Measurements from ENCODE around the gene SIX3. TPM values are rescaled to one million over a fixed set of nuclear protein-coding genes. Genes with fewer than 3 reads are reported as not detected.

The SIX3 gene
- total and polyA plus RNA-seq, 2 of the 4 experiments (the other 2 are of a cell fraction) = not detected

- Histone ChIP-seq H3K9ac (ENCODE audit: low read depth, low read length) (no peak overlapping the region), H3K27ac (ENCODE audit: insufficient read depth, low read length) (no peak overlapping the region), H2BK20ac (ENCODE audit: low read depth, low read length) (no peak overlapping the region), H4K20me1 (ENCODE audit: insufficient read depth, low read length) (no peaks in the 10 kb centered on the region), H3K4me3 (ENCODE audit: insufficient read depth, low read depth, low read length) (no peak overlapping the region), H4K5ac (ENCODE audit: low read depth, low read length) (no peak overlapping the region), H3K14ac (replicated peaks; ENCODE audit: low read depth, low read length) (no peak overlapping the region), H3K4me2 (ENCODE audit: low read depth, low read length) (no peak overlapping the region), H3K9me3 (ENCODE audit: control insufficient read depth, insufficient read depth, low read length) (peaks cover 2% of the 10 kb centered on the region), H3K4me1 (ENCODE audit: control insufficient read depth, insufficient read depth, low read length) (no peaks in the 10 kb centered on the region; the same call in 1 of the 2 replicates), H2BK120ac (ENCODE audit: low read depth, low read length) (no peak overlapping the region), H3K56ac (ENCODE audit: extremely low read depth, insufficient read depth, low read length) (no peak overlapping the region), H4K8ac (ENCODE audit: low read depth in 2 of 2, low read length in 2 of 2) (no peak overlapping the region), H2AFZ (replicated peaks; ENCODE audit: low read length, poor library complexity) (no peak overlapping the region), H4K91ac (ENCODE audit: insufficient read depth, low read depth, low read length) (no peak overlapping the region), H3K4ac (ENCODE audit: low read depth, low read length) (no peak overlapping the region), H2BK5ac (ENCODE audit: low read depth, low read length, poor library complexity, severe bottlenecking) (no peak overlapping the region), H2AK9ac (replicated peaks; ENCODE audit: low read depth, low read length, poor library complexity) (no peak overlapping the region), H3K9me1 (ENCODE audit: insufficient read depth, low read length) (no peaks in the 10 kb centered on the region), H2AK5ac (ENCODE audit: low read depth, low read length) (no peak overlapping the region), H3K18ac (ENCODE audit: low read depth, low read length) (no peak overlapping the region), H3K79me1 (ENCODE audit: low read depth in 1 of 2, low read length in 2 of 2) (no peaks in the 10 kb centered on the region), H2BK15ac (ENCODE audit: low read depth, low read length) (no peak overlapping the region), H3K23ac (ENCODE audit: low read depth, low read length) (no peak overlapping the region), H3K36me3 (ENCODE audit: control insufficient read depth, insufficient read depth, low read length) (no peaks in the 10 kb centered on the region), H3K27me3 (ENCODE audit: control insufficient read depth, insufficient read depth, low read length) (peaks cover 97% of the 10 kb centered on the region)
- no TSS peak for BruUV-seq (replicated peaks)
- ATAC-seq (ENCODE audit: low read depth) (no peak), DNase-seq (no peak)
- intact Hi-C loops (cut with micrococcal nuclease) (no loop called here), in situ Hi-C loops (cut with MboI; ENCODE audit: low sequenced_read_pairs) (no loop called here), dilution Hi-C loops (cut with HindIII; ENCODE audit: low sequenced_read_pairs, unreplicated experiment) (no loop called here)
- WGBS, 2 experiments (ENCODE audit: extremely low coverage in 2 of 2, insufficient read length in 1 of 2) = 0% methylated on average over 8 of the region's 60 CpGs; no CpG with 5 or more reads in 1 of the 2 experiments
- CTCF ChIA-PET = no interaction called here
- POLR2A ChIA-PET (ENCODE audit: unreplicated experiment) = no interaction called here
- TF ChIP-seq RCOR1 (IDR thresholded peaks at IDR 0.05; ENCODE audit: insufficient replicate concordance, low read length) = no peak
- TF ChIP-seq RFX5 (IDR thresholded peaks at IDR 0.05; ENCODE audit: low read depth, low read length) = no peak
- TF ChIP-seq BHLHE40 (IDR thresholded peaks at IDR 0.05; ENCODE audit: low read depth, low read length) = no peak
- TF ChIP-seq POLR2A (IDR thresholded peaks at IDR 0.05; ENCODE audit: low read depth, low read length) = no peak
- no peak for TF ChIP-seq SMC3 (IDR thresholded peaks at IDR 0.05; ENCODE audit: low read depth, low read length)
- no peak for TF ChIP-seq NFE2L2 (IDR thresholded peaks at IDR 0.05; ENCODE audit: low read depth, low read length)
- TF ChIP-seq MAFK (IDR thresholded peaks at IDR 0.05; ENCODE audit: low read depth, low read length) = no peak
- no peak for TF ChIP-seq MXI1 (IDR thresholded peaks at IDR 0.05; ENCODE audit: borderline replicate concordance, low read depth, low read length)
- TF ChIP-seq, protein P1, sequence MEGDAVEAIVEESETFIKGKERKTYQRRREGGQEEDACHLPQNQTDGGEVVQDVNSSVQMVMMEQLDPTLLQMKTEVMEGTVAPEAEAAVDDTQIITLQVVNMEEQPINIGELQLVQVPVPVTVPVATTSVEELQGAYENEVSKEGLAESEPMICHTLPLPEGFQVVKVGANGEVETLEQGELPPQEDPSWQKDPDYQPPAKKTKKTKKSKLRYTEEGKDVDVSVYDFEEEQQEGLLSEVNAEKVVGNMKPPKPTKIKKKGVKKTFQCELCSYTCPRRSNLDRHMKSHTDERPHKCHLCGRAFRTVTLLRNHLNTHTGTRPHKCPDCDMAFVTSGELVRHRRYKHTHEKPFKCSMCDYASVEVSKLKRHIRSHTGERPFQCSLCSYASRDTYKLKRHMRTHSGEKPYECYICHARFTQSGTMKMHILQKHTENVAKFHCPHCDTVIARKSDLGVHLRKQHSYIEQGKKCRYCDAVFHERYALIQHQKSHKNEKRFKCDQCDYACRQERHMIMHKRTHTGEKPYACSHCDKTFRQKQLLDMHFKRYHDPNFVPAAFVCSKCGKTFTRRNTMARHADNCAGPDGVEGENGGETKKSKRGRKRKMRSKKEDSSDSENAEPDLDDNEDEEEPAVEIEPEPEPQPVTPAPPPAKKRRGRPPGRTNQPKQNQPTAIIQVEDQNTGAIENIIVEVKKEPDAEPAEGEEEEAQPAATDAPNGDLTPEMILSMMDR (conservative IDR thresholded peaks at IDR 0.05; ENCODE audit: low read depth, low read length) = no peak
- TF ChIP-seq, protein P2, sequence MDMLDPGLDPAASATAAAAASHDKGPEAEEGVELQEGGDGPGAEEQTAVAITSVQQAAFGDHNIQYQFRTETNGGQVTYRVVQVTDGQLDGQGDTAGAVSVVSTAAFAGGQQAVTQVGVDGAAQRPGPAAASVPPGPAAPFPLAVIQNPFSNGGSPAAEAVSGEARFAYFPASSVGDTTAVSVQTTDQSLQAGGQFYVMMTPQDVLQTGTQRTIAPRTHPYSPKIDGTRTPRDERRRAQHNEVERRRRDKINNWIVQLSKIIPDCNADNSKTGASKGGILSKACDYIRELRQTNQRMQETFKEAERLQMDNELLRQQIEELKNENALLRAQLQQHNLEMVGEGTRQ (IDR thresholded peaks at IDR 0.05; ENCODE audit: low read depth, low read length) = no peak
- no peak for TF ChIP-seq ELK1 (IDR thresholded peaks at IDR 0.05; ENCODE audit: borderline replicate concordance, low read depth, low read length)
- TF ChIP-seq MAZ (IDR thresholded peaks at IDR 0.05; ENCODE audit: borderline replicate concordance, low read depth, low read length) = no peak
- TF ChIP-seq FOS (IDR thresholded peaks at IDR 0.05; ENCODE audit: low read depth, low read length) = no peak
Observed at GRCh38 chr2:44934038-44934982, 7.2 kb upstream of the SIX3 start.
